ENCODE measurements around the gene SBF1. TPM values are rescaled to one million over a fixed set of nuclear protein-coding genes. Genes with fewer than 3 reads are reported as not detected.

SBF1 gene
- polyA plus RNA-seq, 1 of the 3 experiments (the other 2 are of a cell fraction) = 29.1 TPM

DNA sequence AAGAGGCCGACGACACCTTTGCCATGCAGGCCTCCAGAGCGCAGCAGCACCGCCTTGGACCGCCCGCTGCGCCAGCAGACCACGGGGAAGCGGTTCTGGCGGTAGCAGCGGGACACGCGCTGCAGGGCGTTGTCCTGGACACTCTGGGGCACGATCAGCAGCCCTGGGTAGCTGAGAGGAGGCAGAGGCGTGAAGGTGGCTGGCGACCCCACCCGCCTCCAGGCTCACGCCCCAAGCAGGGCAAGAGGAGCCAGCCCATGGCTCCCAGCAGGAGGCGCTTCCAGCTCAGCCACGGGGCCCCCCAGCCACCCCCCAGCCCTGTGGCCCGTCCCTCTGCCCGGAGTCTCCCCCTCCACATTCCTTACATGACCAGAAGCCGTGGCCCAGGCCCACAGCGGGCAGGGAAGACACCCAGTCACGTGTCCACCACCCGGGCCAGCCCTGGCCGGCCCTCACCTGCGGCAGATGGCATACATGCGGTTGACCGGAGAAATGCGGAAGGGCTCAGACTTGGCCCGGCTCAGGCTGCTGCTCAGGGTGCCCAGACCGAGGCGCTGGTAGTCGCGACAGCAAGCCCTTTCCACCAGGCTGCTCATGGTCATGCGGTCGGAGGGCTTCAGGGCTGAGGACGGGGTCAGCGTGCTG is 15.2 kb downstream of the SBF1 start:
- Histone ChIP-seq H2AFZ (ENCODE audit: low read depth) (no peak overlapping the region), H3K9me3 (no peaks in the 10 kb centered on the region), H3K9ac (no peak overlapping the region), H3K4me1 (ENCODE audit: control insufficient read depth in 1 of 2, insufficient read depth in 2 of 2, low read depth in 1 of 2, low read length in 1 of 2) (no peaks in the 10 kb centered on the region), H3K27ac (ENCODE audit: low read depth in 2 of 2, low read length in 1 of 2) (no peak overlapping the region), H3K27me3 (ENCODE audit: insufficient read depth) (no peaks in the 10 kb centered on the region), H3K9me2 (no peaks in the 10 kb centered on the region), H3K79me2 (ENCODE audit: insufficient read depth) (no peaks in the 10 kb centered on the region), H3K36me3 (replicated peaks in 1 of 2; ENCODE audit: control insufficient read depth in 1 of 2, insufficient read depth in 2 of 2, low read length in 1 of 2) (peaks cover 0 to 72% of the 10 kb centered on the region in 2 experiments), H3K4me3 (ENCODE audit: low read depth in 2 of 2, low read length in 1 of 2) (no peak overlapping the region), H3K4me2 (no peak overlapping the region), H3F3A (replicated peaks; ENCODE audit: insufficient read depth) (no peaks in the 10 kb centered on the region), H4K20me1 (ENCODE audit: insufficient read depth) (no peaks in the 10 kb centered on the region)
- TF ChIP-seq SIN3A (IDR thresholded peaks at IDR 0.05; ENCODE audit: borderline replicate concordance, low read depth, low read length) (no peak), FOSL2 (IDR thresholded peaks at IDR 0.05; ENCODE audit: borderline replicate concordance, low read depth) (no peak), JUND (IDR thresholded peaks at IDR 0.05) (no peak), POLR2AphosphoS5 (IDR thresholded peaks at IDR 0.05; ENCODE audit: low read depth, low read length) (no peak), MXI1 (IDR thresholded peaks at IDR 0.05; ENCODE audit: low read depth, low read length) (no peak), RAD21 (IDR thresholded peaks at IDR 0.05; ENCODE audit: low read length) (no peak), FOXM1 (IDR thresholded peaks at IDR 0.05; ENCODE audit: low read depth) (no peak), NFIC (IDR thresholded peaks at IDR 0.05; ENCODE audit: borderline replicate concordance) (no peak), GABPA (IDR thresholded peaks at IDR 0.05; ENCODE audit: low read depth) (no peak), CHD2 (IDR thresholded peaks at IDR 0.05; ENCODE audit: low read length, partially characterized antibody) (no peak), SMC3 (IDR thresholded peaks at IDR 0.05; ENCODE audit: low read depth, low read length) (no peak), REST (IDR thresholded peaks at IDR 0.05; ENCODE audit: low read depth, low read length) (no peak), GATA2 (CRISPR knock-in tag; IDR thresholded peaks at IDR 0.05) (no peak), EP300 (IDR thresholded peaks at IDR 0.05; ENCODE audit: borderline replicate concordance in 1 of 2, low read depth in 1 of 2, low read length in 1 of 2) (no peak), IRF3 (IDR thresholded peaks at IDR 0.05; ENCODE audit: low read depth, low read length) (no peak), RCOR1 (IDR thresholded peaks at IDR 0.05; ENCODE audit: low read length) (no peak), FOXJ3 (CRISPR knock-in tag; IDR thresholded peaks at IDR 0.05) (no peak), MAX (IDR thresholded peaks at IDR 0.05; ENCODE audit: low read depth) (no peak), USF2 (IDR thresholded peaks at IDR 0.05; ENCODE audit: borderline replicate concordance, low read depth, low read length) (no peak)
- TF ChIP-seq, protein P1, sequence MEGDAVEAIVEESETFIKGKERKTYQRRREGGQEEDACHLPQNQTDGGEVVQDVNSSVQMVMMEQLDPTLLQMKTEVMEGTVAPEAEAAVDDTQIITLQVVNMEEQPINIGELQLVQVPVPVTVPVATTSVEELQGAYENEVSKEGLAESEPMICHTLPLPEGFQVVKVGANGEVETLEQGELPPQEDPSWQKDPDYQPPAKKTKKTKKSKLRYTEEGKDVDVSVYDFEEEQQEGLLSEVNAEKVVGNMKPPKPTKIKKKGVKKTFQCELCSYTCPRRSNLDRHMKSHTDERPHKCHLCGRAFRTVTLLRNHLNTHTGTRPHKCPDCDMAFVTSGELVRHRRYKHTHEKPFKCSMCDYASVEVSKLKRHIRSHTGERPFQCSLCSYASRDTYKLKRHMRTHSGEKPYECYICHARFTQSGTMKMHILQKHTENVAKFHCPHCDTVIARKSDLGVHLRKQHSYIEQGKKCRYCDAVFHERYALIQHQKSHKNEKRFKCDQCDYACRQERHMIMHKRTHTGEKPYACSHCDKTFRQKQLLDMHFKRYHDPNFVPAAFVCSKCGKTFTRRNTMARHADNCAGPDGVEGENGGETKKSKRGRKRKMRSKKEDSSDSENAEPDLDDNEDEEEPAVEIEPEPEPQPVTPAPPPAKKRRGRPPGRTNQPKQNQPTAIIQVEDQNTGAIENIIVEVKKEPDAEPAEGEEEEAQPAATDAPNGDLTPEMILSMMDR (IDR thresholded peaks at IDR 0.05) = no peak
- DNase-seq = no peak
- 98% methylated on average over 14 of the region's 41 CpGs for WGBS (ENCODE audit: low lambda C conversion rate)
- POLR2A ChIA-PET = no interaction called here
- CTCF ChIA-PET = interaction anchor here (1.0 kb wide), 1 partner anchor 39 kb away, joined by 3 read pairs; no protein-coding TSS in a partner anchor

All from SK-N-SH (cell line).